OCI-LY1 (cell line): ENCODE data around the gene ARGLU1.

Experiments used
- H2AFZ ChIP-seq: fragments of 200-600 bp; sonication (generic), shearing (Covaris generic); 2 replicates; pipeline ENCODE4 v1.6.0; 2014; ENCODE audit warnings: antibody characterized with exemption, mild to moderate bottlenecking, low read length
- H3F3A ChIP-seq: fragments of 200-600 bp; sonication (generic), shearing (Covaris generic); 2 replicates; pipeline ENCODE4 v1.6.0; 2014; ENCODE audit warnings: mild to moderate bottlenecking, antibody characterized with exemption, low read length, moderate library complexity; ENCODE audit not compliant: insufficient read depth
- H3K27ac ChIP-seq: fragments of 200-600 bp; sonication (generic); 2 replicates; pipeline ENCODE4 v1.5.1; 2014; ENCODE audit warnings: low read length, mixed run types, mild to moderate bottlenecking, low read depth; ENCODE audit not compliant: poor library complexity, severe bottlenecking
- H3K27me3 ChIP-seq: fragments of 200-600 bp; sonication (generic); 2 replicates; pipeline ENCODE4 v1.6.0; 2014; ENCODE audit warnings: antibody characterized with exemption, mild to moderate bottlenecking, low read length, moderate library complexity; ENCODE audit not compliant: insufficient read depth
- H3K36me3 ChIP-seq: fragments of 200-600 bp; sonication (generic); 2 replicates; pipeline ENCODE4 v1.6.1; 2014; ENCODE audit warnings: mild to moderate bottlenecking, antibody characterized with exemption, low read length, moderate library complexity, mixed read lengths; ENCODE audit not compliant: insufficient read depth
- H3K4me1 ChIP-seq: fragments of 200-600 bp; sonication (generic); 2 replicates; pipeline ENCODE4 v1.5.1; 2014; ENCODE audit warnings: mild to moderate bottlenecking, low read length, moderate library complexity; ENCODE audit not compliant: insufficient read depth, severe bottlenecking
- H3K4me2 ChIP-seq: fragments of 200-600 bp; sonication (generic), shearing (Covaris generic); 2 replicates; pipeline ENCODE4 v1.6.1; 2014; ENCODE audit warnings: low read length
- H3K4me3 ChIP-seq: fragments of 200-600 bp; sonication (generic); 2 replicates; pipeline ENCODE4 v1.5.1; 2014; ENCODE audit warnings: low read length, low read depth, mild to moderate bottlenecking, mixed read lengths; ENCODE audit not compliant: poor library complexity, severe bottlenecking
- H3K79me2 ChIP-seq: fragments of 200-600 bp; shearing (Covaris generic); 2 replicates; pipeline ENCODE4 v1.6.1; 2016; ENCODE audit warnings: mixed run types, low read length, mixed read lengths; ENCODE audit not compliant: insufficient read depth
- H3K9ac ChIP-seq: fragments of 200-600 bp; sonication (generic), shearing (Covaris generic); 2 replicates; pipeline ENCODE4 v1.6.1; 2014; ENCODE audit warnings: mild to moderate bottlenecking, low read length, mixed read lengths
- H3K9me2 ChIP-seq: fragments of 200-600 bp; sonication (generic), shearing (Covaris generic); 2 replicates; pipeline ENCODE4 v1.6.1; 2014; ENCODE audit warnings: low read depth, mild to moderate bottlenecking, low read length, mixed read lengths
- H3K9me3 ChIP-seq: fragments of 200-600 bp; shearing (Covaris generic); 2 replicates; pipeline ENCODE4 v1.6.1; 2014; ENCODE audit warnings: low read length, mixed read lengths
- H4K20me1 ChIP-seq: fragments of 200-600 bp; sonication (generic), shearing (Covaris generic); 2 replicates; pipeline ENCODE4 v1.6.0; 2016; ENCODE audit warnings: mild to moderate bottlenecking, low read length; ENCODE audit not compliant: insufficient read depth
- CTCF ChIP-seq: fragments of 200-600 bp; sonication (generic), shearing (Covaris generic); IDR thresholded peaks from 2 replicates; pipeline ENCODE4 v1.5.1; 2017; ENCODE audit warnings: mild to moderate bottlenecking, antibody characterized with exemption, low read length, moderate library complexity, mixed read lengths
- EZH2 ChIP-seq: fragments of 200-600 bp; sonication (generic), shearing (Covaris generic); IDR thresholded peaks from 2 replicates; pipeline ENCODE4 v1.8.0; 2017; ENCODE audit warnings: borderline replicate concordance, mixed run types, mild to moderate bottlenecking, antibody characterized with exemption, low read length, moderate library complexity, mixed read lengths

Gene ARGLU1

GRCh38 chr13:106575896-106576295 lies 8.0 kb upstream of the ARGLU1 start:
- no peaks in the 10 kb centered on the region for H3K79me2 ChIP-seq

GRCh38 chr13:106573868-106574267 lies 5.9 kb upstream of the ARGLU1 start:
- peaks cover 14% of the 10 kb centered on the region for H3K4me1 ChIP-seq
- H3K4me2 ChIP-seq, result no peak overlapping the region
- H3K36me3 ChIP-seq, result no peaks in the 10 kb centered on the region; the same call in 1 of the 2 replicates
- TF ChIP-seq EZH2, result no peak
- TF ChIP-seq CTCF, result no peak
- no peak overlapping the region for H3K27ac ChIP-seq
- H4K20me1 ChIP-seq, result no peaks in the 10 kb centered on the region
- no peaks in the 10 kb centered on the region for H3K9me3 ChIP-seq
- no peaks in the 10 kb centered on the region for H3K27me3 ChIP-seq
- H3K9ac ChIP-seq, result no peak overlapping the region
- H3F3A ChIP-seq, result no peaks in the 10 kb centered on the region
- no peak overlapping the region for H2AFZ ChIP-seq
- no peak overlapping the region for H3K4me3 ChIP-seq
- H3K9me2 ChIP-seq, result no peaks in the 10 kb centered on the region
- no peaks in the 10 kb centered on the region for H3K79me2 ChIP-seq

More at GRCh38 chr13:106575896-106576295, 8.0 kb upstream of the ARGLU1 start:
- Histone ChIP-seq H3K36me3 (no peaks in the 10 kb centered on the region; the same call in 1 of the 2 replicates), H3K9ac (no peak overlapping the region), H2AFZ (no peak overlapping the region), H3F3A (no peaks in the 10 kb centered on the region), H3K4me2 (no peak overlapping the region), H3K4me3 (no peak overlapping the region), H3K9me2 (no peaks in the 10 kb centered on the region), H4K20me1 (no peaks in the 10 kb centered on the region), H3K9me3 (no peaks in the 10 kb centered on the region), H3K27ac (no peak overlapping the region), H3K4me1 (no peaks in the 10 kb centered on the region), H3K27me3 (no peaks in the 10 kb centered on the region)
- TF ChIP-seq EZH2, result no peak
- no peak for TF ChIP-seq CTCF

- Histone ChIP-seq H3K27ac (no peak overlapping the region), H3K4me2 (no peak overlapping the region), H3K79me2 (no peaks in the 10 kb centered on the region), H4K20me1 (no peaks in the 10 kb centered on the region), H2AFZ (no peak overlapping the region), H3F3A (no peaks in the 10 kb centered on the region), H3K4me1 (peaks cover 19% of the 10 kb centered on the region), H3K9me3 (no peaks in the 10 kb centered on the region), H3K27me3 (no peaks in the 10 kb centered on the region), H3K4me3 (no peak overlapping the region), H3K36me3 (no peaks in the 10 kb centered on the region; the same call in 1 of the 2 replicates), H3K9ac (no peak overlapping the region), H3K9me2 (no peaks in the 10 kb centered on the region)
- TF ChIP-seq CTCF (no peak), EZH2 (no peak)
Measured at GRCh38 chr13:106573284-106573846, 5.4 kb upstream of the ARGLU1 start.
